ENCODE measurements around the gene SDK1. TPM values are rescaled to one million over a fixed set of nuclear protein-coding genes. Genes with fewer than 3 reads are reported as not detected.

Gene SDK1
- total RNA-seq, 1 donor from 2014 or later: 0.34 TPM

GRCh38 chr7:4143006-4143405, 842.0 kb downstream of the SDK1 start:
- intact Hi-C loops (cut with micrococcal nuclease): no loop called here

GRCh38 chr7:4143511-4144171, 842.6 kb downstream of the SDK1 start:
- intact Hi-C loops (cut with micrococcal nuclease): no loop called here

GRCh38 chr7:4144172-4144701, 843.2 kb downstream of the SDK1 start:
- intact Hi-C loops (cut with micrococcal nuclease): no loop called here

DNA sequence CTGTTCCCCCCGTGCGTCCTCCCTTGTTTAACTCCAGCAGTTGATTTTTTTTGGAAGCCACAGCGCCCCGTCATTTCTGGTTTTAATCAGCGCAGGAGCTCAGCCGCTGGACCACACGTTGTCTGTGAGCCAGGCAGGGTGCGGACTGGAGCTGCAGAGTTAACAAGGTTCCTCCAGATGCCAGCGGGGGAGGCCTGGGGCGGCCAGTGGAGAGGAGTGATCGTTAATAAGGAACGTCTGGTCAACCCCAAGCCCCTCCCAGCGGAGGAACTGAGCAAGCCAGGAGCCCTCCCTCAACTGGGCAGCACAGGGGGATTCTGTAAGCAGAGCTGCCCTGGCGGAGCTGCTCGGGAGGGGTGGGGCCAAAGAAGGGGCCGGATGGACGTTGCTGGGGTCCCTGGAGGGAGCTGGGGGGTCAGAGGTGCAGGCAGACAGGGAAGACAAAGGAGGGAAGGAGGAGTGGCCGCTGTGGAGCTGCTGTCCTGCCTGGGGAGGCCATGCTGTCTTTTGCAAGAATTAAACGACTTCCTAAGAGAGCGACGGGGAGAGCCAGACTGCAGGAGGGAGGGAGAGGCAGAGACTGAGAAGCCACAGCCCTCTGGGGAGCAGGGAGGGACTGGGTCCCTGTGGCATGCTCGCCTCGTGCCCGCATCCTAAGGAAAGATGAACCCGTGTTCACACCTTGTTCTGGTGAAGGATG, 843.9 kb downstream of the SDK1 start:
- intact Hi-C loops (cut with micrococcal nuclease): no loop called here

DNA sequence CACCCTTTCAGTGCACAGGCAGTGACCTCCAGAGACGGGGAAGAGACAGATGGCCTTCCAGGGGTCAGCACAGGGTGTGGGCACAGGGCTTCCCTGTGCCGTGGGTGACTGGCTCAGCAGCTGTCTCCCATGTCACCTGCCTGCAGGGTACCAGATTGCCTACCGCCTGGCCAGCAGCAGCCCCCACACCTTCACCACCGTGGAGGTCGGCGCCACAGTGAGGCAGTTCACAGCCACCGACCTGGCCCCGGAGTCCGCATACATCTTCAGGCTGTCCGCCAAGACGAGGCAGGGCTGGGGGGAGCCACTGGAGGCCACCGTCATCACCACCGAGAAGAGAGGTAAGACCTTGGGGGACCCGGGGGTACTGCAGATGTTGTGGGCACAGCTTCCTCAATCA, 844.5 kb downstream of the SDK1 start:
- intact Hi-C loops (cut with micrococcal nuclease): no loop called here

DNA sequence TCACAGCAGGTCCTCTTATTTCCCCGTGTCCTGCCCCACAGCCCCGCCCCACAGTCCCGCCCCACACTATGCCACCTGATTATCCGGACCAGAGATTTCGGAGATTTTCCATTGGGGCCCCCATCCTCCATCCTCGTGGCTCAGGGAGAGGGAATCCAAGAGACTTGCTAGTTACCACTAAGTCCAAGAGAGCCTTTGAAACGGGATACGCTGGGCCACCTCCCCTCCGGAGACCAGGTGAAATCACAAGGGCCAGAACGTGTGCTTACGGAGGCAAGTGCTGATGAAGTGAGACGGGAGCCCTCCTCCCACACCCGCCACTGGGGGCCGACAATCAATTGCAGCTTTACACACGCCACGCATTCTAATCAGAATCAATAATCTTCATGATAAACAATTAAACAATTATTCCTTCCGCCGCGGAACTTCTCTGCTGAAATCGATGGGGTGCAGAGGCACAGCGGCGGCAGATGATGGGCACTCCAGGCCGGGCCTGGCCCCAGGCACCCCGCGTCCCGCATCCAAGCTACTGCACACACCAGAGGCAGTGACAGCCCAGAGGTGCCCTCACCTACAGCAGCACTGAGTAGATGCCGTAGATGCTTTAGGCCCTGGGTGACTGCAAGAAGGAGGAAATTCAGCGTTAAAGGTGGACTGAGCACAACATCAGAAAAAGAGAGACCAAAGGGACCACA, 847.0 kb downstream of the SDK1 start:
- intact Hi-C loops (cut with micrococcal nuclease): no loop called here

- intact Hi-C loops (cut with micrococcal nuclease): no loop called here
Observed at GRCh38 chr7:4149236-4149635, 848.2 kb downstream of the SDK1 start.

- intact Hi-C loops (cut with micrococcal nuclease): no loop called here
Observed at GRCh38 chr7:4149645-4150044, 848.6 kb downstream of the SDK1 start.

GRCh38 chr7:4150731-4151130, 849.7 kb downstream of the SDK1 start:
- intact Hi-C loops (cut with micrococcal nuclease): no loop called here

GRCh38 chr7:4151524-4151923, 850.5 kb downstream of the SDK1 start:
- intact Hi-C loops (cut with micrococcal nuclease): no loop called here

- intact Hi-C loops (cut with micrococcal nuclease): no loop called here
Observed at GRCh38 chr7:4151926-4152549, 851.0 kb downstream of the SDK1 start.

DNA sequence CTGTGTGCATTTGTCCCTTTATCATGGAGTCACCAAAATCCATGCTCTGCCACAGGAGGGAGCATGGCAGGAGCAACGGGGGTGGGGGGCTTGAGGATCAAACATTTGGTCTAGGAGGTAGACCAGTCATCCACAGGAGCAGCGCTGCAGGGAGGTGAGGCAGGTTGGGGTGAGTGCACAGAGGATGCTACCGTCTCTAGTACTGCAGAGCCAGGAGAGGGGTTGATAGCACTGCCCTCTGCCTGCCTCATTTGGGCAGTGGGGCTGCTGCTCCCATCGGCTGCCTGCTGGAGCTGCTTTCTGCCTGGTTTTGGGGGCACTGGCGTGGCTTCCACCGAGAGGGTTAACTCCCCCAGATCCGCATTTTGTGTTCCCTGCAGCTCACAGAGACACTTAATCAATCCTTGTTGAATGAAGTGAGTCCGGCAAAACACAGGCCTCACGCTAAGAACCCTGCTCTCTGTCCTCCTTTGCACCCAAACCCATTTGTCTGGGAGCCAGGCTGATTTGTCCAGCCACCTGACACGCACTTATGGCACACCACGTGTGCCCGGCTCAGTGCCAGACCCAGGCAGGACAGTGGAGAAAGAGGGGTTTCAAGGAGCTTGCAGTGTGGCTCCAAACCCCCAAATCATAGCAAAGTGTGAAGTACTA, 854.0 kb downstream of the SDK1 start:
- intact Hi-C loops (cut with micrococcal nuclease): no loop called here

- intact Hi-C loops (cut with micrococcal nuclease): no loop called here
Observed at GRCh38 chr7:4156190-4156589, 855.1 kb downstream of the SDK1 start.

- intact Hi-C loops (cut with micrococcal nuclease): no loop called here
Observed at GRCh38 chr7:4157651-4158050, 856.6 kb downstream of the SDK1 start.

DNA sequence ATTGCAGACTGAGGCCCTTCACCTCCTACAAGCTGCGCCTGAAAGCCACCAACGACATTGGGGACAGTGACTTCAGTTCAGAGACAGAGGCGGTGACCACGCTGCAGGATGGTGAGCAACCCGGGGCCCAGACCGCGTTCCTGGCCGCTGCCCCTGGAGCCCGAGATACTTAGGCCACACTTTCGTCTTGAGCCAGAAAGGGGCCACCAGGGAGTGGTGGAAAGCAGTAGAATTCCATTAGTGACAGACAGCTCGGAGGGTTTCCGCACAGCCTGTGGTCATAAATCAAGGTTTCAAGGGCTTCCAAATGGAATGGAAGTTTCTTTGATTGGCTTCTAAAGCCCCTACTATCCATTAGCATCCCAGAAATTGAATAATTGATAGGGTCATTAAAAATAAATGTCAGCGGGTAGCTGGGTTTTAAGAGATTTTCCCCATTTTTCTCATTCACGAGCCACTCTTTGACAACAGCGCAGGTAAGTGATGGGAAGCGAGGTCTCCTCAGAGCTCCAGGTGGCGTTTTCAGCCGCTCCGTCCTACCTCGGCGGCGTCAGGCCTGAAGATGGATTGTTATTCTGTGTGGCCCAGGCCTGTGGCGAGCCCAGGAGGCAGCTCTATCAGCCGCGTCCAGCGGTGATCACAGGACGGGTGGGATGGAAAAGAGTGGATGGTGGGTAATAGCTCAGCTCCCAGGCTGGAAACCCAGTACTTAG, 857.5 kb downstream of the SDK1 start:
- intact Hi-C loops (cut with micrococcal nuclease): no loop called here

- intact Hi-C loops (cut with micrococcal nuclease): no loop called here
Observed at GRCh38 chr7:4159154-4159501, 858.1 kb downstream of the SDK1 start.

DNA sequence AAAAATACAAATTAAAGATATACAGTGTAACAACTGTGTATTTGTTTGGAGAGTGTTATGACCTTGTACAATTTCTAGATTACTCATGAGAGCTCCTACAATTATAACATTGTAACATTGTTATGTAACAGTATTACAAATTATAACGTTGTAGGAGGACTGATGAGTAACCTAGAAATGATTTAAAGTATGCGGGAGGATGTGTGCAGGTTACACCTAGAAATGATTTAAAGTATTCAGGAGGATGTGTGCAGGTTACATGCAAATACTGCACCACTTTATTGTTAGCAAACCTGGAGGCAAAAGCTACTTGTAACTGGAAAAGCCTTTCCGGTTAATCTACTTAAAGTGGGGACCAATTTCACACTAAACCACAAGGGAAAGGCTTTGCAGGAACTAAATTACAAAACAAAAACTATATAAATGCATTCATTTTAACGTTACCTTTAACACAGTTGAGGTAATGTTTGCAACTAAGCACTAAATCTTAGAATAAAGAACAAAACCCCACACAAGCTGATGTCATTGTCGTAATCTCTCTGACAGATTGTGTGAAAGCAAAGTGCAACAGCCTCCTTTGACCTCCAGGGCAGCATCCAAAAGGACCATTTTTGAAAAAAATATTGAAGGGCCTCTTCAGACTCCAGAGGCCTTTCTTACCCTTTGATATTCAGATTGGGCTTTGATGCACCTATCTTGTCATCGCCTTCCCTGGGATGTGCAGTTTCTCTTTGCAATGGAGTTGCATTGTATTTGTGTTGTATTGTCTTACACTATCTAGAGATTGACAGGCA, 858.9 kb downstream of the SDK1 start:
- intact Hi-C loops (cut with micrococcal nuclease): no loop called here

DNA sequence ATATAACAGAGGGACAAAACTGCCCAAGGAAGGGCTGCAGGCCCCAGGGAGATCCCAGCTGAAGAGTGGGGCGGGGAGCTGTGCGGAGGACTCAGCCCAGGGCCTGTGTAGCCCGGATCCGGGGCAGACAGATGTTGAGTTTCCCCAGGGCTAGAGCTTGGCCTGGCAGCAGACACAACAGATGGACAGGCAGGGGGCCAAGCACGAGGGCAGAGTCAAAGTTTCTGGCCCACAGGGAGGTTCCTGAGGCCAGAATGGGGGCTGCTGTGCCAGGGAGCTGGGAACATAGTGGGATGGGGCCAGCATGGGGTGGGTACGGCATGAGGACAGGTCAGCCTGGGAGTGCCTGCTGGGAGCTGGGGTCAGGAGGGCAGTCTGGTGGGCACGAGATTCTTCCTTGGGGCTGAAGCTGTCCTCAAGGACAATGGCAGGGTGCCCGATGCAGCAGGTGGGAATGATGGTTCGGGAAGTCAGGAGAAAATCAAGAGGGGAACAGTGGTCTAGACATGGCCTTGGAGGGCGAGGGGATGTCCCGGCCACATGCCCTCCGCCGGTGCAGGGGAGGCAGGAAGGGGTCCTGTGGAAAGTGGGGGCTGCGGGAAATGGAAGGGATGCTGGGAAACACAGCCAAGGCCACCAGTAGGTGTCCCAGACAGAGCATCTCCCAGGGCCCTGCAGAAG, 862.0 kb downstream of the SDK1 start:
- intact Hi-C loops (cut with micrococcal nuclease): no loop called here

DNA sequence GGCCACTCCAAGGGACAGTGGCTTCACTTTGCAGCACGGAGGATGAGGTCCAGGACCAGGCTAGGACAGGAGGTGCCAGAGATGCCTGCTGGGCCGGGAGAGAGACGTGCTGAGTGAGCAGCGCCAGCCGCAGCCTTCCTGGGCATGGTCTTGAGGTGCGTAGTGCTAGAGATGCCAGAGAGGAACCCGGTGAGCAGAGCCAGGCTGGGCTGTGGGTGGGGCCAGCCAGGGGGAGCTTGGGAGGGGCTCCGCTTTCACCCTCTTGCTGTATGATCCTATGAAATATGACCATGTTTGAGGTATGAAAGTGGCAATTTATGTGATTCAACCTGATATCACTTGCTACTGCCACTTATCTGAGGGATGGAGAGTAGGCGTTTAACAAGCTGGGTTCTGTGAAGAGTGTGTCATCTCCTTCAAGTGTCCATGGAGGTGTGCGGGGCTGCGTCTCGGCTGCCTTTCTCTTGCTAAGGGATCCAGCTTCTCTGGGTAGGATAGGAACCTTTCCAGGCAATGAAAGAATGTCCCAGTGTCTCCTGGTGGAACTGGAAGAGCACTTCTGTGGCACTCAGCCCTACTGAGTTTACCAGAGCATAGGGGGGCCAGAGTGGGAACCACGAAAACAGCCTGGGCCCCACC, 862.6 kb downstream of the SDK1 start:
- intact Hi-C loops (cut with micrococcal nuclease): no loop called here
